ENCODE results near the gene TBC1D2B. TPM values are rescaled to one million over a fixed set of nuclear protein-coding genes. Genes with fewer than 3 reads are reported as not detected.

The TBC1D2B gene
- 90.3 and 111 TPM in 2 replicates for total RNA-seq

GRCh38 chr15:78077053-78077870 is at the start of gene TBC1D2B:
TBC1D2B (minus strand) TSS chr15:78077711; CDS start chr15:78077652, 59 bp downstream.

DNA sequence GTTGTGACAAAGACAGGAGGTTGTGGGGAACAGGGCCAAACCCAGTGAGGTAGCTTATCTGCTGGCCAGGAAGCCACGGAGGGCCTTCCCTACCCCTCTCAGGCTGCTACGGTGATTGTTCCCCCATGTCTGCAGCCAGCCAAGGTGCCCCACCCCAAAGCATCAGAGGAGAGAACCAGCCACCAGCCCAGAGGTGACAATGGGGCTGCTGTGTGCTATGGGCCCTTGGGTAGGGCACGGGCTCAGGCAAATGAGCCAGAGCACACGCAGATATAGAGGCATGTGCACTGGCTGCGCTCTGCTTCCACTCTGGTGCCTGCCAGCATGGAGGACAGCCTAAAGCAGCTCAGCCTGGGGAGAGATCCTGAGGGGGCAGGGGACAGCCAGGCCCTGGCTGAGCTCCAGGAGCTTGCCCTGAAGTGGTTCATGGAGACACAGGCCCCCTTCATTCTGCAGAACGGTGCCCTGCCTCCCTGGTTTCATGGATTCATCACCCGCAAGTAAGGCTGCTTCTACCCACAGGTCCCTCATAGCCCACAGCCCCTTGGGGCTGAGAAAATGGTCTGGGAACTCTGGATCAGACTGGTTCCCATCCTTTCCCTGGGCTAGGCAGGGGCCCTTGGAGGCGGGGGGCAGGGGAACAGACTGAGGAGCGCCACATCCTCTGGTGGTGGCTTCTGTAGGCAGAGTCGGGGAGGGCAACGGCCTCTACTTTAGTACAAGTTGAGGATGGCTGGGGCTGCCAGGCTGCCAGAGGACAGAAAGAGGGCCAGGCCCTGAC is 14.9 kb upstream of the TBC1D2B start, which contains the start of gene SH2D7:
Gene SH2D7 (plus strand): TSS at position 301 of the 781 bp plus-strand sequence. CDS start 24 bp downstream, at position 325.

Small RNAs within 50 kb of the gene (small RNA-seq; reads per million reads assigned to genes)
- gene RF00092 = not detected

Other genes with a start within 250 kb of the TBC1D2B start
- gene SH2D7, start 14.8 kb upstream of the TBC1D2B start, total RNA-seq = not detected in 2 replicates
- gene CIB2, start 53.7 kb upstream of the TBC1D2B start, total RNA-seq = 4.7 and 5.6 TPM in 2 replicates
- 34.2 and 39.2 TPM in 2 replicates for gene IDH3A, start 71.7 kb upstream of the TBC1D2B start, total RNA-seq
- gene ACSBG1, start 156.9 kb upstream of the TBC1D2B start, total RNA-seq = not detected in 2 replicates
- 2.2 and 3.9 TPM in 2 replicates for gene DNAJA4, start 186.9 kb upstream of the TBC1D2B start, total RNA-seq
- 36.7 and 39.8 TPM in 2 replicates for gene SKIC8, start 221.9 kb upstream of the TBC1D2B start, total RNA-seq